ENCODE data around the gene NREP.

- TF ChIP-seq, protein P1, sequence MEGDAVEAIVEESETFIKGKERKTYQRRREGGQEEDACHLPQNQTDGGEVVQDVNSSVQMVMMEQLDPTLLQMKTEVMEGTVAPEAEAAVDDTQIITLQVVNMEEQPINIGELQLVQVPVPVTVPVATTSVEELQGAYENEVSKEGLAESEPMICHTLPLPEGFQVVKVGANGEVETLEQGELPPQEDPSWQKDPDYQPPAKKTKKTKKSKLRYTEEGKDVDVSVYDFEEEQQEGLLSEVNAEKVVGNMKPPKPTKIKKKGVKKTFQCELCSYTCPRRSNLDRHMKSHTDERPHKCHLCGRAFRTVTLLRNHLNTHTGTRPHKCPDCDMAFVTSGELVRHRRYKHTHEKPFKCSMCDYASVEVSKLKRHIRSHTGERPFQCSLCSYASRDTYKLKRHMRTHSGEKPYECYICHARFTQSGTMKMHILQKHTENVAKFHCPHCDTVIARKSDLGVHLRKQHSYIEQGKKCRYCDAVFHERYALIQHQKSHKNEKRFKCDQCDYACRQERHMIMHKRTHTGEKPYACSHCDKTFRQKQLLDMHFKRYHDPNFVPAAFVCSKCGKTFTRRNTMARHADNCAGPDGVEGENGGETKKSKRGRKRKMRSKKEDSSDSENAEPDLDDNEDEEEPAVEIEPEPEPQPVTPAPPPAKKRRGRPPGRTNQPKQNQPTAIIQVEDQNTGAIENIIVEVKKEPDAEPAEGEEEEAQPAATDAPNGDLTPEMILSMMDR (IDR thresholded peaks at IDR 0.05), result no peak
- TF ChIP-seq POLR2AphosphoS5 (IDR thresholded peaks at IDR 0.05), result no peak
Measured at GRCh38 chr5:111685969-111686368, 71.0 kb downstream of the NREP start.

Data from breast epithelium (tissue), 3 donors.